K562 (cell line): Measurements from ENCODE around the gene PDZD8. TPM values are rescaled to one million over a fixed set of nuclear protein-coding genes. Genes with fewer than 3 reads are reported as not detected.

Experiments
- ATAC-seq: fragments of 200-7000 bp; cut with Tn5 transposase; 3 replicates; pipeline ENCODE4 v1.9.1; 2020; ENCODE audit warnings: moderate library complexity
- BruUV-seq: library from RNA; stranded (reverse); fragments of 400-500 nt; replicated peaks from 2 replicates; lab custom pipeline; 2021; lab: Mats Ljungman, UMichigan
- CTCF ChIA-PET: fragments of 300-600 bp; formaldehyde crosslinking; extraction: SDS; loops from one replicate; lab custom pipeline; 2021; ENCODE audit warnings: low intra/inter-chr PET ratio; lab: Yijun Ruan, JAX
- POLR2A ChIA-PET: fragments of 300-600, 350-650 bp; sonication (Branson Sonifier 250); formaldehyde crosslinking; extraction: SDS; loops from one replicate; lab custom pipeline; 2021; ENCODE audit warnings: antibody characterized with exemption, inconsistent platforms; lab: Yijun Ruan, JAX
- DNase-seq, 4 experiments: peaks; one replicate each; pipeline versions ENCODE4 v3.0.0 to v3.0.0-alpha.2; 2011 to 2018; ENCODE audit warnings: low spot score in 3 of 4, mixed read lengths in 3 of 4; ENCODE audit errors: extremely low read depth in 1 of 4
- FAIRE-seq: peaks from 2 replicates; lab custom pipeline; 2011; peaks lifted over from hg19 to GRCh38; lab: Jason Lieb, UNC
- H2AFZ ChIP-seq: 2 replicates; pipeline ENCODE4 v1.6.0; 2011; ENCODE audit warnings: low read depth, low read length, control low read depth, inconsistent platforms
- H3K27ac ChIP-seq: fragments of 200-600 bp; 3 replicates; pipeline ENCODE4 v1.8.0; 2011; ENCODE audit warnings: low read depth, mild to moderate bottlenecking, control low read depth, inconsistent platforms, low read length, moderate library complexity, mixed read lengths; ENCODE audit errors: extremely low read depth
- H3K27me3 ChIP-seq, 2 experiments: fragments of 300-600 bp in 1 of 2; 2 replicates in 1 of 2; 3 replicates in 1 of 2; pipeline versions ENCODE4 v1.6.0 to v1.8.0; 2011; ENCODE audit warnings: inconsistent platforms in 2 of 2, low read length in 2 of 2, mild to moderate bottlenecking in 1 of 2, mixed read lengths in 1 of 2, moderate library complexity in 1 of 2; ENCODE audit not compliant: control insufficient read depth in 2 of 2, insufficient read depth in 2 of 2
- H3K36me3 ChIP-seq: fragments of 300-600 bp; 3 replicates; pipeline ENCODE4 v1.8.0; 2011; ENCODE audit warnings: mild to moderate bottlenecking, low read length, inconsistent platforms; ENCODE audit not compliant: control insufficient read depth, insufficient read depth
- H3K4me1 ChIP-seq, 2 experiments: fragments of 200-600 bp in 1 of 2; replicated peaks in 1 of 2; 2 replicates in 1 of 2; 3 replicates in 1 of 2; pipeline versions ENCODE4 v1.5.1 to v1.8.0; 2011; ENCODE audit warnings: inconsistent platforms in 2 of 2, low read length in 2 of 2, mild to moderate bottlenecking in 1 of 2, mixed read lengths in 1 of 2, moderate library complexity in 1 of 2; ENCODE audit not compliant: control insufficient read depth in 2 of 2, insufficient read depth in 2 of 2
- H3K4me2 ChIP-seq: 2 replicates; pipeline ENCODE4 v1.6.1; 2011; ENCODE audit warnings: low read length, control low read depth, inconsistent platforms, mixed read lengths; ENCODE audit not compliant: insufficient read depth
- H3K4me3 ChIP-seq: fragments of 200-600 bp; sonication (generic), shearing (Covaris generic); 2 replicates; pipeline ENCODE4 v1.5.1; 2016; ENCODE audit warnings: control low read depth, inconsistent platforms
- H3K79me2 ChIP-seq: fragments of 200-600 bp; 3 replicates; pipeline ENCODE4 v1.8.0; 2011; ENCODE audit warnings: low read length, inconsistent platforms; ENCODE audit not compliant: control insufficient read depth, insufficient read depth
- H3K9ac ChIP-seq, 2 experiments: 2 replicates each; pipeline versions ENCODE4 v1.6.0 to v1.6.1; 2011; ENCODE audit warnings: low read depth in 2 of 2, low read length in 2 of 2, control low read depth in 1 of 2, inconsistent platforms in 1 of 2, mild to moderate bottlenecking in 1 of 2, mixed read lengths in 1 of 2; ENCODE audit not compliant: insufficient read depth in 1 of 2
- H3K9me1 ChIP-seq: one replicate; pipeline ENCODE4 v1.6.0; 2011; ENCODE audit warnings: inconsistent platforms, mild to moderate bottlenecking, low read length, moderate library complexity; ENCODE audit not compliant: control insufficient read depth, insufficient read depth
- H3K9me3 ChIP-seq: replicated peaks from 2 replicates; pipeline ENCODE4 v1.5.1; 2011; ENCODE audit warnings: low read depth, low read length, inconsistent platforms; ENCODE audit not compliant: control insufficient read depth, insufficient read depth
- H4K20me1 ChIP-seq: replicated peaks from 2 replicates; pipeline ENCODE4 v1.6.1; 2011; ENCODE audit warnings: low read length, inconsistent platforms, mixed read lengths; ENCODE audit not compliant: control insufficient read depth, insufficient read depth
- ADNP ChIP-seq: fragments of 200-800 bp; sonication (Bioruptor generic); IDR thresholded peaks from 2 replicates; pipeline ENCODE4 v1.6.1; 2016; ENCODE audit warnings: missing genetic modification characterization, missing compliant biosample characterization
- CTCF ChIP-seq, 3 experiments: IDR thresholded peaks in 2 of 3; conservative IDR thresholded peaks in 1 of 3; 2 replicates each; pipeline ENCODE4 v1.5.1; 2011 to 2012; ENCODE audit warnings: low read length in 3 of 3, mild to moderate bottlenecking in 3 of 3, control low read depth in 2 of 3, improper control_type of control experiment in 1 of 3, inconsistent platforms in 1 of 3, low read depth in 1 of 3, mixed read lengths in 1 of 3, moderate library complexity in 1 of 3; ENCODE audit not compliant: insufficient read depth in 2 of 3
- EHMT2 ChIP-seq: fragments of 450-650 bp; IDR thresholded peaks from 2 replicates; pipeline ENCODE4 v1.6.1; 2018; ENCODE audit warnings: antibody characterized with exemption
- ELK1 ChIP-seq: sonication (generic); formaldehyde crosslinking; IDR thresholded peaks from 2 replicates; pipeline ENCODE4 v1.8.1; 2022; ENCODE audit warnings: missing genetic modification reagents
- HDAC8 ChIP-seq: fragments of 450-650 bp; IDR thresholded peaks from 2 replicates; pipeline ENCODE4 v1.6.1; 2016; ENCODE audit warnings: mild to moderate bottlenecking, missing genetic modification characterization, moderate library complexity, missing compliant biosample characterization
- HNRNPH1 ChIP-seq: fragments of 200-400 bp; formaldehyde crosslinking; optimal IDR thresholded peaks from 2 replicates; pipeline ENCODE3; 2017; ENCODE audit warnings: low read depth, mild to moderate bottlenecking, low read length, moderate library complexity
- KLF6 ChIP-seq: fragments of 250-450 bp; sonication (Bioruptor Pico); IDR thresholded peaks from 2 replicates; pipeline ENCODE4 v1.4.0; 2020; ENCODE audit warnings: mild to moderate bottlenecking, moderate library complexity, borderline replicate concordance
- MED1 ChIP-seq: sonication (generic); formaldehyde crosslinking; IDR thresholded peaks from 2 replicates; pipeline ENCODE4 v1.8.1; 2023; ENCODE audit warnings: missing genetic modification reagents, borderline replicate concordance
- NFE2 ChIP-seq: IDR thresholded peaks from 2 replicates; pipeline ENCODE4 v1.6.1; 2014; ENCODE audit warnings: antibody characterized with exemption, low read depth
- PPARD ChIP-seq: fragments of 250-450 bp; sonication (Bioruptor Pico); IDR thresholded peaks from 2 replicates; pipeline ENCODE4 v1.8.0; 2022; ENCODE audit warnings: inconsistent platforms, mild to moderate bottlenecking, moderate library complexity
- PYGO2 ChIP-seq: fragments of 450-650 bp; IDR thresholded peaks from 2 replicates; pipeline ENCODE4 v1.6.1; 2016; ENCODE audit warnings: mild to moderate bottlenecking, missing genetic modification characterization, moderate library complexity, missing compliant biosample characterization
- SETDB1 ChIP-seq: IDR thresholded peaks from one replicate; pipeline ENCODE4 v1.6.1; 2012; ENCODE audit warnings: low read length, control low read depth, inconsistent platforms
- SMARCA5 ChIP-seq: fragments of 450-650 bp; IDR thresholded peaks from 2 replicates; pipeline ENCODE4 v1.6.1; 2016
- STAT6 ChIP-seq: sonication (generic); formaldehyde crosslinking; IDR thresholded peaks from 2 replicates; pipeline ENCODE4 v1.8.1; 2023; ENCODE audit warnings: mild to moderate bottlenecking, missing genetic modification reagents
- TAF1 ChIP-seq: IDR thresholded peaks from 2 replicates; pipeline ENCODE4 v1.6.1; 2011; ENCODE audit warnings: mild to moderate bottlenecking, low read length, moderate library complexity; ENCODE audit not compliant: insufficient read depth, control insufficient read depth, severe bottlenecking; ENCODE audit errors: extremely low read depth
- ZNF668 ChIP-seq: fragments of 250-450 bp; sonication (Bioruptor Pico); IDR thresholded peaks from 2 replicates; pipeline ENCODE4 v1.8.0; 2022; ENCODE audit warnings: mild to moderate bottlenecking, inconsistent platforms
- WGBS: fragments of 100-300 bp; shearing (Covaris generic); methylation state at CpG from one replicate; pipeline ENCODE4 v1.1.6; 2016; ENCODE audit warnings: low coverage, mixed read lengths; ENCODE audit not compliant: insufficient coverage; ENCODE audit errors: missing lambda C conversion rate; 5-methylcytosine and 5-hydroxymethylcytosine counted together
- in situ Hi-C: fragments of 300-500 bp; cut with MboI; formaldehyde crosslinking; loops from 4 replicates; pipeline ENCODE4 v1.15.0; 2018; ENCODE audit warnings: inconsistent platforms, mixed read lengths
- intact Hi-C: fragments of 100-400 bp; cut with micrococcal nuclease; formaldehyde crosslinking; loops from 2 replicates; pipeline ENCODE4 v1.14.2; 2022
- polyA plus RNA-seq, 8 experiments: library from polyadenylated mRNA; depleted of rRNA in 4 of 8; stranded (reverse) in 5 of 8; unstranded in 3 of 8; fragments of >200 nt; fragmentation: Nextera tagmentation in 2 of 8; fragmentation: Illumina TruSeq in 1 of 8; extraction: Ambion mirVana in 2 of 8; extraction: Trizol in 1 of 8; gene quantifications; 2 replicates each; pipeline versions ENCODE4 v1.2.1 to v1.2.3, GENCODE V29; 2011 to 2014; ENCODE audit warnings: inconsistent platforms in 1 of 8, missing spikeins in 1 of 8
- total RNA-seq, 7 experiments: library from RNA; depleted of rRNA in 6 of 7; stranded (reverse); fragments of >200 nt in 6 of 7; fragmentation: Illumina TruSeq in 2 of 7; extraction: Trizol in 2 of 7; gene quantifications; 2 replicates each; pipeline versions ENCODE4 v1.2.1 to v1.2.3, GENCODE V29; 2011 to 2021; ENCODE audit warnings: low replicate concordance in 1 of 7

PDZD8 gene
- total and polyA plus RNA-seq, 9 of the 15 experiments (the other 6 are each of a cell fraction or from before 2014, with no cell fraction given): 5.5 to 53.4 (median 36.8) TPM

GRCh38 chr10:117367718-117368117 lies 7.5 kb downstream of the PDZD8 start (continued):
- TF ChIP-seq STAT6 (CRISPR knock-in tag) (no peak), PPARD (CRISPR knock-in tag) (no peak)

- H3K4me3 ChIP-seq: no peak overlapping the region
- no peak overlapping the region for H3K9ac ChIP-seq
- in situ Hi-C loops: no loop called here
- DNase-seq: no peak
- no peaks in the 10 kb centered on the region for H3K27me3 ChIP-seq
- no peak for ATAC-seq
- H3K79me2 ChIP-seq: peaks cover 100% of the 10 kb centered on the region
- no peak overlapping the region for H3K27ac ChIP-seq
- no peak for FAIRE-seq
- H4K20me1 ChIP-seq: peaks cover 37% of the 10 kb centered on the region
- H2AFZ ChIP-seq: no peak overlapping the region
- peaks cover 22% of the 10 kb centered on the region; the same call in 2 of the 3 replicates for H3K36me3 ChIP-seq
- BruUV-seq: no TSS peak
- H3K4me2 ChIP-seq: 0 out of 2 replicates have a peak overlapping the region, but pooled peaks have one; percentile 5
- H3K4me1 ChIP-seq: peaks cover 22% of the 10 kb centered on the region in 2 experiments; a peak in 4 of 5 replicates
- no peaks in the 10 kb centered on the region for H3K9me3 ChIP-seq
- WGBS: 23% methylated on average over 4 of the region's 4 CpGs
- H3K9me1 ChIP-seq: no peaks in the 10 kb centered on the region
- ChIA-PET POLR2A (interaction anchor here (1.6 kb wide), 1 partner anchor 16 kb away, joined by 4 read pairs; no protein-coding TSS in a partner anchor), CTCF (no interaction called here)
- intact Hi-C loops: no loop called here
- TF ChIP-seq SETDB1: no peak
- no peak for TF ChIP-seq ADNP (tag)
- no peak for TF ChIP-seq CTCF (IDR thresholded peaks at IDR 0.05 in 2 of 3, conservative IDR thresholded peaks at IDR 0.05 in 1 of 3; ENCODE audit: insufficient read depth in 2 of 3, low read depth in 1 of 3, low read length in 3 of 3)
- no peak for TF ChIP-seq HNRNPH1
- no peak for TF ChIP-seq ELK1
- no peak for TF ChIP-seq HDAC8
- no peak for TF ChIP-seq KLF6 (CRISPR knock-in tag)
- no peak for TF ChIP-seq ZNF668 (CRISPR knock-in tag)
- no peak for TF ChIP-seq PYGO2 (tag)
- TF ChIP-seq EHMT2: no peak
- no peak for TF ChIP-seq NFE2
- no peak for TF ChIP-seq MED1
- TF ChIP-seq TAF1: no peak
- TF ChIP-seq SMARCA5: no peak
These were observed 8.5 kb downstream of the PDZD8 start for GRCh38 chr10:117366741-117367140.
